Measurements from ENCODE around the gene LIMD2. TPM values are rescaled to one million over a fixed set of nuclear protein-coding genes. Genes with fewer than 3 reads are reported as not detected.

Gene LIMD2
- total RNA-seq = 100 to 1,000 TPM; 711 to 727 TPM
- 565 TPM for polyA plus RNA-seq (2013, experiment 1 of 2)
- 512 TPM for polyA plus RNA-seq (2013, experiment 2 of 2)
- total RNA-seq = 47.0 to 895 (median 446) reads per million in 172 experiments

GRCh38 chr17:63699638-63700527 is at the start of gene LIMD2:
Gene LIMD2 (minus strand): TSS chr17:63700125. CDS start chr17:63699298, 827 bp downstream.
- intact Hi-C loops (cut with DNase I, micrococcal nuclease) = loop anchor here (2.0 to 5.0 kb wide), 6 partner anchors 43 to 807 kb away; partner anchors contain the start of genes FTSJ3 (in 2 of the 2), PSMC5 (in 2 of the 2), CCDC47 (in 1 of the 2) and CEP95 (in 1 of the 2)

GRCh38 chr17:63741408-63742173 is 41.7 kb upstream of the LIMD2 start, which contains the start of gene STRADA:
Gene STRADA (minus strand): TSS chr17:63741799. CDS start chr17:63728369, 13,430 bp downstream.
- Histone ChIP-seq H3K9me3 (ENCODE audit: control insufficient read depth in 1 of 2, insufficient read depth in 1 of 2, low read length in 2 of 2) (no peaks in the 10 kb centered on the region), H3K4me1 (ENCODE audit: insufficient read depth, low read length) (peaks cover 33% of the 10 kb centered on the region), H3K27ac (ENCODE audit: low read depth in 1 of 2, low read length in 2 of 2) (peak within 1 kb of the TSS; percentile 94), H3K4me3 (ENCODE audit: low read length) (peak within 1 kb of the TSS; percentile 95), H3K36me3 (ENCODE audit: insufficient read depth, low read length) (peaks cover 11% of the 10 kb centered on the region), H3K27me3 (ENCODE audit: control insufficient read depth in 1 of 2, insufficient read depth in 2 of 2, low read length in 2 of 2) (no peaks in the 10 kb centered on the region)
- peaks cover 24% of the 10 kb centered on the region for H3K4me1 Mint-ChIP-seq (ENCODE audit: low read depth)
- peaks cover 23% of the 10 kb centered on the region for H3K36me3 Mint-ChIP-seq (ENCODE audit: low read depth)
- ChIA-PET CTCF (interaction anchor here (0.9 to 1.6 kb wide), 6 partner anchors 11 to 107 kb away, joined by 3 to 12 read pairs (median 4); no protein-coding TSS in a partner anchor), POLR2A (interaction anchor here (0.6 to 6.8 kb wide), 24 partner anchors 9 to 765 kb away, joined by 3 to 212 read pairs (median 5); partner anchors contain the start of genes CCDC47, CEP95, DDX42 and DDX5)
- intact Hi-C loops (cut with DNase I, micrococcal nuclease) = loop anchor here (1.0 to 10.0 kb wide), 7 partner anchors 31 to 523 kb away; partner anchors contain the start of genes CCDC47 (in 2 of the 2), MAP3K3 (in 1 of the 2), SMARCD2 (in 1 of the 2) and TEX2 (in 1 of the 2)
- DNase-seq (peak; percentile 98 to 100 (median 99)), ATAC-seq (ENCODE audit: poor library complexity) (peak; percentile 88)
- H3K27me3 Mint-ChIP-seq = no peaks in the 10 kb centered on the region
- H3K4me3 Mint-ChIP-seq = peak within 1 kb of the TSS; percentile 93
- H3K27ac Mint-ChIP-seq = peak within 1 kb of the TSS; percentile 91
- H3K9me3 Mint-ChIP-seq = no peaks in the 10 kb centered on the region
- TF ChIP-seq CTCF (IDR thresholded peaks at IDR 0.05) = no peak

More at GRCh38 chr17:63699638-63700527, at the start of gene LIMD2:
- H3K4me1 ChIP-seq (ENCODE audit: insufficient read depth, low read length) = peaks cover 80% of the 10 kb centered on the region
- POLR2A ChIA-PET = interaction anchor here (1.0 to 13.2 kb wide), 17 partner anchors 10 to 806 kb away, joined by 3 to 844 read pairs (median 11); partner anchors contain the start of genes CCDC47, CEP95, CYB561 and DDX42
- ATAC-seq (ENCODE audit: poor library complexity) (peak; percentile 22), DNase-seq (peak; percentile 75 to 93 (median 90))
- TF ChIP-seq CTCF (IDR thresholded peaks at IDR 0.05) = no peak
- Mint-ChIP-seq H3K4me1 (ENCODE audit: low read depth) (peaks cover 73% of the 10 kb centered on the region), H3K9me3 (no peaks in the 10 kb centered on the region), H3K36me3 (ENCODE audit: low read depth) (peaks cover 76% of the 10 kb centered on the region), H3K27ac (peak within 1 kb of the TSS; percentile 100), H3K4me3 (peak within 1 kb of the TSS; percentile 100), H3K27me3 (peaks cover 5% of the 10 kb centered on the region)
- peak within 1 kb of the TSS; percentile 98 for H3K4me3 ChIP-seq (ENCODE audit: low read length)
- H3K27me3 ChIP-seq (ENCODE audit: control insufficient read depth in 1 of 2, insufficient read depth in 2 of 2, low read length in 2 of 2) = no peaks in the 10 kb centered on the region
- no peaks in the 10 kb centered on the region for H3K9me3 ChIP-seq (ENCODE audit: control insufficient read depth in 1 of 2, insufficient read depth in 1 of 2, low read length in 2 of 2)
- peaks cover 47% of the 10 kb centered on the region for H3K36me3 ChIP-seq (ENCODE audit: insufficient read depth, low read length)
- peak within 1 kb of the TSS; percentile 83 to 91 for H3K27ac ChIP-seq (ENCODE audit: low read depth in 1 of 2, low read length in 2 of 2)
- CTCF ChIA-PET = interaction anchor here (10.9 kb wide), 1 partner anchor 12 kb away, joined by 169 read pairs; no protein-coding TSS in a partner anchor
